Glutamatergic neuron (in vitro differentiated cells): ENCODE results near the gene CACNA1C. TPM values are rescaled to one million over a fixed set of nuclear protein-coding genes. Genes with fewer than 3 reads are reported as not detected.
"Not testable (repeated sequence)": the region's sequence is repeated elsewhere in the genome, so short reads cannot be mapped to it uniquely, and the experiment has no call there.

Experiments used
- DNase-seq: peaks from one replicate; pipeline ENCODE4 v3.0.0; 2022
- H3K27ac Mint-ChIP-seq: one replicate; pipeline ENCODE4 v1.8.0; 2020; ENCODE audit warnings: mild to moderate bottlenecking, mixed read lengths, inconsistent platforms; ENCODE audit not compliant: unreplicated experiment
- H3K27me3 Mint-ChIP-seq: one replicate; pipeline ENCODE4 v1.8.0; 2020; ENCODE audit warnings: mild to moderate bottlenecking, moderate library complexity, mixed read lengths, inconsistent platforms; ENCODE audit not compliant: unreplicated experiment
- H3K36me3 Mint-ChIP-seq: one replicate; pipeline ENCODE4 v1.8.0; 2020; ENCODE audit warnings: mild to moderate bottlenecking, mixed read lengths, inconsistent platforms; ENCODE audit not compliant: unreplicated experiment
- H3K4me1 Mint-ChIP-seq: one replicate; pipeline ENCODE4 v1.8.0; 2020; ENCODE audit warnings: mild to moderate bottlenecking, low read depth, mixed read lengths, inconsistent platforms; ENCODE audit not compliant: unreplicated experiment
- H3K4me3 Mint-ChIP-seq: one replicate; pipeline ENCODE4 v1.8.0; 2020; ENCODE audit warnings: mild to moderate bottlenecking, mixed read lengths, inconsistent platforms; ENCODE audit not compliant: unreplicated experiment
- H3K9me3 Mint-ChIP-seq: one replicate; pipeline ENCODE4 v1.8.0; 2020; ENCODE audit warnings: mild to moderate bottlenecking, moderate library complexity, mixed read lengths, inconsistent platforms; ENCODE audit not compliant: unreplicated experiment
- CTCF ChIP-seq: fragments of 200-600 bp; sonication (generic); IDR thresholded peaks from one replicate; pipeline ENCODE4 v1.5.0; 2021; ENCODE audit not compliant: partially characterized antibody, unreplicated experiment
- total RNA-seq: library from RNA; stranded (reverse); fragmentation: NEBNext Ultra II Directional; extraction: Animal tissue kit (Norgen Biotek cat#: 25700); gene quantifications from one replicate; pipeline ENCODE4 v1.2.1, GENCODE V29; 2021; ENCODE audit not compliant: unreplicated experiment

Gene CACNA1C
- total RNA-seq, 1 donor from 2014 or later = 11.0 TPM

DNA sequence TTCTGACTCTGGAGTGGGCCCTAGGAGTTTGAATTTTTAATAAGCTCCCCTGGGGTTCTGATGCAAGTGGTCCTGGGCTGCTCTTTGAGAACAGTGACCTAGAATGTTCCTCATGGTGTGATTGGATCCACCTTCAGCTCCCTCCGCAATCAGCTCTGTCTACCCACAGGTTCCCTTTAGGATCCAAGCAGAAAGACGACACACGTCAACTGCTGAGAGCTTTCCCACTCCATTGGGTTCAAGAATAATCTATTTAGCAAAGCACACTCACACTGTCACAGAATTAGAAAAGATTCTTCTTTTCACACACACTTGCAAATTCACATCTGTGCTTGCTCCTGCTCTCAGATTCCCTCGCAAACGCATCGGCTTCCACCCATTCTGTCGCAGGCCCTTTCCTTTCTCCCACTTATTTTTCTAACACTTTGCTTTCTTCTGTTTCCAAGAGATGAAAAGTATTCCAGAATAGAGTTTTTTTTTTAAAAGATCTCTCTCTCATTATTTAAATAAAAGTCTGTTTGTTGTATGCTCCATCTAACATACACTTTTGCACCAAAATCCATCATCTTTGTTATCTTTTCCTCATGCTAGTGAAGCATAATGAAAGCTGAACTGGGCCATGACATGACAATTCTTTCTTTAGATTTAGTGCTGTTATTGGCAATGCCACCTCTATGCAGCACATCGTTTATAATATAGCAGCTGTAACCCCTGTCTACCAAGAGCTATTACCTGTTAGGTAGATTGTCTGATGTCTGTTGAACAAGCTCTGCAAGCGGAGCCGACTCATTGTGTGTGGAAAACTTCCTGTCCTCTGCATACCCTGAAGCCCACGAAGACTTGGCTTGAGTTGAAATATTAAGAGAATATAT is 73.1 kb downstream of the CACNA1C start:
- no peak for TF ChIP-seq CTCF
- no peak overlapping the region for H3K4me3 Mint-ChIP-seq
- peaks cover 4% of the 10 kb centered on the region for H3K9me3 Mint-ChIP-seq
- DNase-seq = no peak
- no peaks in the 10 kb centered on the region for H3K4me1 Mint-ChIP-seq
- H3K27me3 Mint-ChIP-seq = peaks cover 3% of the 10 kb centered on the region
- no peaks in the 10 kb centered on the region for H3K36me3 Mint-ChIP-seq
- no peak overlapping the region for H3K27ac Mint-ChIP-seq

- Mint-ChIP-seq H3K9me3 (peaks cover 4% of the 10 kb centered on the region), H3K4me3 (no peak overlapping the region), H3K27me3 (peaks cover 3% of the 10 kb centered on the region), H3K4me1 (no peaks in the 10 kb centered on the region), H3K27ac (no peak overlapping the region), H3K36me3 (no peaks in the 10 kb centered on the region)
- no peak for DNase-seq
- TF ChIP-seq CTCF = no peak
Measured at GRCh38 chr12:2126676-2127406, 74.1 kb downstream of the CACNA1C start.

- Mint-ChIP-seq H3K9me3 (peaks cover 2% of the 10 kb centered on the region), H3K27me3 (peaks cover 3% of the 10 kb centered on the region), H3K36me3 (no peaks in the 10 kb centered on the region), H3K27ac (no peak overlapping the region), H3K4me3 (no peak overlapping the region), H3K4me1 (no peaks in the 10 kb centered on the region)
- no peak for DNase-seq
- no peak for TF ChIP-seq CTCF
Measured at GRCh38 chr12:2129076-2129475, 76.3 kb downstream of the CACNA1C start.

GRCh38 chr12:2135661-2136418 is 83.1 kb downstream of the CACNA1C start:
- not testable (repeated sequence) for H3K9me3 Mint-ChIP-seq, H3K36me3 Mint-ChIP-seq, H3K27me3 Mint-ChIP-seq, H3K27ac Mint-ChIP-seq, DNase-seq, H3K4me1 Mint-ChIP-seq
- peak overlapping the region; percentile 55 for H3K4me3 Mint-ChIP-seq

DNA sequence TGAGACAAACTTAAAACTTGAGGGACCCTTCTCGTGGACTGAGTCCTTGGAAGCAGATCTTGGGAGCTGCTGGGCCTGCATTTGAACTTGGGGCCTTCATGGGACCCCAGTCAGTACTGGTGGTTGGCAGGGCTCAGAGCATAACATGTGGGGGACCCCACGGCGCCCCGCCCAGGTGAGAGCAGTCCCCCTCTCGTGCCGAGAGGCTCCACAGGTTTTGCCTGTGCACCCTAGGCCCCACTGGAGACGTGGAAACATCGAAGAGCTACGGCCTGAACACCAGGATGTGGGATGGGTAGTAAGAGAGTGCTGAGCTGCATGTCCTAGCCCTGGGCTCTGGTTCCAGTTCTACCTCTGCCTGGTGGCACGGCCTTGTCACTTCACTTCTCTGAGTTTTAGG is 84.1 kb downstream of the CACNA1C start:
- Mint-ChIP-seq H3K4me3 (no peak overlapping the region), H3K27me3 (no peaks in the 10 kb centered on the region), H3K9me3 (no peaks in the 10 kb centered on the region), H3K4me1 (no peaks in the 10 kb centered on the region), H3K36me3 (no peaks in the 10 kb centered on the region), H3K27ac (no peak overlapping the region)
- no peak for TF ChIP-seq CTCF
- no peak for DNase-seq
